ENCODE measurements around the gene SPHKAP.
"Not testable (repeated sequence)": the region's sequence is repeated elsewhere in the genome, so short reads cannot be mapped to it uniquely, and the experiment has no call there.

Gene SPHKAP

GRCh38 chr2:228181098-228182019 lies at the start of gene SPHKAP:
Gene SPHKAP (minus strand): TSS chr2:228181687. CDS start chr2:228181598, 89 bp downstream.
- no peak for DNase-seq (ENCODE audit: low read depth)

- DNase-seq (ENCODE audit: low read depth): no peak
Observed at GRCh38 chr2:228227466-228227865, 46.0 kb upstream of the SPHKAP start.

- DNase-seq (ENCODE audit: low read depth): peak; percentile 52
Observed at GRCh38 chr2:228224410-228224809, 42.9 kb upstream of the SPHKAP start.

- not testable (repeated sequence) for DNase-seq (ENCODE audit: low read depth)
Observed at GRCh38 chr2:228218593-228218992, 37.1 kb upstream of the SPHKAP start.

- no peak for DNase-seq (ENCODE audit: low read depth)
Observed at GRCh38 chr2:228197504-228197903, 16.0 kb upstream of the SPHKAP start.

- peak; percentile 18 for DNase-seq (ENCODE audit: low read depth)
Observed at GRCh38 chr2:228180181-228181097, 1.0 kb downstream of the SPHKAP start.

GRCh38 chr2:228167290-228167689 lies 14.2 kb downstream of the SPHKAP start:
- DNase-seq (ENCODE audit: low read depth): no peak

GRCh38 chr2:228164718-228165117 lies 16.8 kb downstream of the SPHKAP start:
- no peak for DNase-seq (ENCODE audit: low read depth)

GRCh38 chr2:228157841-228158240 lies 23.6 kb downstream of the SPHKAP start:
- DNase-seq (ENCODE audit: low read depth): no peak

- DNase-seq (ENCODE audit: low read depth): no peak
Observed at GRCh38 chr2:228144961-228145360, 36.5 kb downstream of the SPHKAP start.

GRCh38 chr2:228140934-228141528 lies 40.5 kb downstream of the SPHKAP start:
- no peak for DNase-seq (ENCODE audit: low read depth)

- DNase-seq (ENCODE audit: low read depth): no peak
Observed at GRCh38 chr2:228136027-228136426, 45.5 kb downstream of the SPHKAP start.

GRCh38 chr2:228135300-228135699 lies 46.2 kb downstream of the SPHKAP start:
- no peak for DNase-seq (ENCODE audit: low read depth)

GRCh38 chr2:228131833-228132232 lies 49.7 kb downstream of the SPHKAP start:
- DNase-seq (ENCODE audit: low read depth): peak; percentile 12

- DNase-seq (ENCODE audit: low read depth): no peak
Observed at GRCh38 chr2:228126401-228126800, 55.1 kb downstream of the SPHKAP start.

- DNase-seq (ENCODE audit: low read depth): no peak
Observed at GRCh38 chr2:228118940-228119339, 62.5 kb downstream of the SPHKAP start.

- no peak for DNase-seq (ENCODE audit: low read depth)
Observed at GRCh38 chr2:228107846-228108245, 73.6 kb downstream of the SPHKAP start.

GRCh38 chr2:228105526-228106250 lies 75.8 kb downstream of the SPHKAP start:
- peak; percentile 19 for DNase-seq (ENCODE audit: low read depth)

- DNase-seq (ENCODE audit: low read depth): no peak
Observed at GRCh38 chr2:228104215-228104614, 77.3 kb downstream of the SPHKAP start.

GRCh38 chr2:228103379-228103778 lies 78.1 kb downstream of the SPHKAP start:
- DNase-seq (ENCODE audit: low read depth): no peak

- DNase-seq (ENCODE audit: low read depth): peak; percentile 58
Observed at GRCh38 chr2:228102949-228103348, 78.5 kb downstream of the SPHKAP start.

All from ELR (cell line).